BJ (cell line): ENCODE results near the gene GARIN1A. TPM values are rescaled to one million over a fixed set of nuclear protein-coding genes. Genes with fewer than 3 reads are reported as not detected.

Source experiments
- CTCF ChIA-PET: fragments of 350-600 bp; formaldehyde crosslinking; extraction: SDS; loops from one replicate; lab custom pipeline; 2021; ENCODE audit warnings: antibody characterized with exemption, inconsistent platforms; lab: Yijun Ruan, JAX
- POLR2A ChIA-PET: fragments of 300-600 bp; sonication (Branson Sonifier 250); formaldehyde crosslinking; extraction: SDS; loops from one replicate; lab custom pipeline; 2021; ENCODE audit warnings: antibody characterized with exemption; lab: Charles Lee
- DNase-seq: peaks from one replicate; pipeline ENCODE4 v3.0.0-alpha.2; 2011; ENCODE audit warnings: low read depth
- H3K27me3 ChIP-seq: 2 replicates; pipeline ENCODE4 v1.6.0; 2011; ENCODE audit warnings: low read length; ENCODE audit not compliant: control insufficient read depth, insufficient read depth
- H3K36me3 ChIP-seq: 2 replicates; pipeline ENCODE4 v1.5.1; 2011; ENCODE audit warnings: low read length; ENCODE audit not compliant: control insufficient read depth, insufficient read depth
- H3K4me3 ChIP-seq: 2 replicates; pipeline ENCODE4 v1.5.1; 2011; ENCODE audit warnings: low read depth, mild to moderate bottlenecking, control low read depth, low read length
- CTCF ChIP-seq: IDR thresholded peaks from 2 replicates; pipeline ENCODE4 v1.5.1; 2011; ENCODE audit warnings: low read depth, mild to moderate bottlenecking, control low read depth, inconsistent platforms, low read length, moderate library complexity; ENCODE audit not compliant: insufficient read depth
- polyA plus RNA-seq: library from polyadenylated mRNA; depleted of rRNA; stranded (reverse); fragments of >200 nt; gene quantifications from 2 replicates; pipeline ENCODE4 v1.2.3, GENCODE V29; 2011

GARIN1A gene
- polyA plus RNA-seq, 1 experiment = 0.94 TPM

DNA sequence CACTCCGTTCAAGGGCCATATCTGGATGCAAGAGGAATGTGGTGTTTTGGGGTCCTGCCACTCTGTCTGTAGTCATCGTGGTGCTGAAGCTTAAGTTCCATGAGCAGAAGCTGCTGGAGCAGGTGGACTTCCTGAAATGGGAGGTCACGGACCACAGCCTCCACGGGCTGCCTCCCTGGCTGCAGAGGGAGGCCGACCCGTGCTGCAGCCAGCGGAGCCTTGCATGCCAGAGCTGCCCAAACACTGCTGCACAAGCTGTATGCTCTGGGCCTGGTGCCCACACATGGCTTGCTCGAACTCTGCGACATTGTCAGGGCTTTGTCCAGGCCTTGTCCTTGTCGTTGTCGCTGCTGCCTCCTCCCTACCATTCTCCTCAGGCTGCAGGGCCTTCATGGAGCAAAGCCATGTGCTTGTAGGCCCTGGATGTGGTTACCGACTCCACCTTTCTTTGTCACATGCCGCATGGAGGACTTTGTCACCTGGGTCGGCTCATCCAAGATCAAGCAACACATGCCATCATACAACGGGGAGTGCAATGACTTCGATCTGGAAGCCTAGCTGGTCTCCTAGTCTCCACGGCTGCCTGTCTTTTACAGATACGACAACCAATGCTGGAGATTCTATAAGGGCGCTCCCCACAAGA lies 21.4 kb downstream of the GARIN1A start:
- no peak for DNase-seq
- no peaks in the 10 kb centered on the region for H3K27me3 ChIP-seq
- H3K36me3 ChIP-seq = no peaks in the 10 kb centered on the region
- ChIA-PET CTCF (no interaction called here), POLR2A (no interaction called here)
- H3K4me3 ChIP-seq = no peak overlapping the region
- TF ChIP-seq CTCF = no peak

DNA sequence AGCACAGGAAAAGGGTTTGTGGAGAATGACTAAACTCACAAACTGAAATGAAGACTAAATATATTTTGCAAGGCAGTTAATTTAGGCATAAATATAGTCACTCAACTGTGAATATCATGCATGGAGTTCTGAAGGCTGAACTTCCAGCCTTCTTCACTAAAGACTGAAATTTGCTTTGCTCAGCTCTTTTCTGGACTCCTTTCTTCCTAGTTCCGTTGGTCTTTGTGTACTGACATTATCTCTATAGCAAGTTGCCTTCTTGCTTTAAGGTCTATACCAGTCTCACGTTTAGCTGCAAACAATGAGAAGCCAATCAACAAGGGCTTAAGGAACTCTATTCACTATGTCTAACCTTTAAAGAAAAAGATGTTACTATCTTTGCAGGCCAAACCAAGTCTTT lies 22.6 kb downstream of the GARIN1A start:
- CTCF ChIA-PET = no interaction called here
- POLR2A ChIA-PET = no interaction called here
- DNase-seq = no peak
- H3K36me3 ChIP-seq = no peaks in the 10 kb centered on the region
- no peak for TF ChIP-seq CTCF
- H3K27me3 ChIP-seq = no peaks in the 10 kb centered on the region
- H3K4me3 ChIP-seq = no peak overlapping the region

GRCh38 chr7:128697302-128697905 lies 25.3 kb downstream of the GARIN1A start:
- DNase-seq = peak; percentile 7
- no peaks in the 10 kb centered on the region for H3K27me3 ChIP-seq
- no peaks in the 10 kb centered on the region for H3K36me3 ChIP-seq
- ChIA-PET POLR2A (no interaction called here), CTCF (interaction anchor here (0.6 to 1.7 kb wide), 5 partner anchors 12 to 165 kb away, joined by 3 to 5 read pairs (median 3); partner anchors contain the start of gene ATP6V1F)
- peak; percentile 55 for TF ChIP-seq CTCF
- H3K4me3 ChIP-seq = peak overlapping the region; percentile 47

- TF ChIP-seq CTCF = no peak
- ChIA-PET CTCF (no interaction called here), POLR2A (no interaction called here)
- Histone ChIP-seq H3K4me3 (no peak overlapping the region), H3K27me3 (no peaks in the 10 kb centered on the region), H3K36me3 (no peaks in the 10 kb centered on the region)
- no peak for DNase-seq
Measured at GRCh38 chr7:128699196-128699712, 27.2 kb downstream of the GARIN1A start.

GRCh38 chr7:128699895-128700294 lies 27.8 kb downstream of the GARIN1A start:
- no peak for DNase-seq
- CTCF ChIA-PET = no interaction called here

More at GRCh38 chr7:128699895-128700294, 27.8 kb downstream of the GARIN1A start:
- Histone ChIP-seq H3K4me3 (no peak overlapping the region), H3K27me3 (no peaks in the 10 kb centered on the region), H3K36me3 (no peaks in the 10 kb centered on the region)
- POLR2A ChIA-PET = no interaction called here
- TF ChIP-seq CTCF = no peak
